Caco-2 (cell line): ENCODE results near the gene ZNRF3. TPM values are rescaled to one million over a fixed set of nuclear protein-coding genes. Genes with fewer than 3 reads are reported as not detected.
A peak's percentile ranks its signal among the peaks of the same experiment; 100 is the strongest.

Experiments used
- BruUV-seq: library from RNA; stranded (reverse); fragments of 400-500 nt; replicated peaks from 2 replicates; lab custom pipeline; 2021; lab: Mats Ljungman, UMichigan
- CTCF ChIA-PET: fragments of 300-600 bp; sonication (Branson Sonifier 250); formaldehyde crosslinking; loops from one replicate; lab custom pipeline; 2022; ENCODE audit warnings: antibody characterized with exemption; lab: Charles Lee
- POLR2A ChIA-PET: fragments of 300-600 bp; sonication (Branson Sonifier 250); formaldehyde crosslinking; loops from one replicate; lab custom pipeline; 2022; ENCODE audit warnings: antibody characterized with exemption; lab: Charles Lee
- DNase-seq, 2 experiments: peaks; one replicate each; pipeline versions ENCODE4 v3.0.0 to v3.0.0-alpha.2; 2020 to 2022
- H3K27me3 ChIP-seq: replicated peaks from 2 replicates; pipeline ENCODE4 v1.6.0; 2011; ENCODE audit warnings: low read length; ENCODE audit not compliant: control insufficient read depth, insufficient read depth
- H3K36me3 ChIP-seq: 2 replicates; pipeline ENCODE4 v1.5.1; 2011; ENCODE audit warnings: low read length; ENCODE audit not compliant: control insufficient read depth, insufficient read depth
- H3K4me1 ChIP-seq: fragments of 250-450 bp; sonication (Bioruptor Pico); 2 replicates; pipeline ENCODE4 v1.5.1; 2020; ENCODE audit warnings: mild to moderate bottlenecking
- H3K4me3 ChIP-seq: 2 replicates; pipeline ENCODE4 v1.5.1; 2011; ENCODE audit warnings: low read depth, mild to moderate bottlenecking, control low read depth, low read length
- H3K9me3 ChIP-seq: fragments of 250-450 bp; sonication (Bioruptor Pico); 2 replicates; pipeline ENCODE4 v1.5.1; 2020; ENCODE audit warnings: mild to moderate bottlenecking, moderate library complexity
- H3K27ac Mint-ChIP-seq: one replicate; pipeline ENCODE4 v1.8.0; 2022; ENCODE audit warnings: mixed read lengths; ENCODE audit not compliant: unreplicated experiment
- H3K27me3 Mint-ChIP-seq: one replicate; pipeline ENCODE4 v1.8.0; 2022; ENCODE audit warnings: mixed read lengths; ENCODE audit not compliant: insufficient read depth, unreplicated experiment
- H3K36me3 Mint-ChIP-seq: one replicate; pipeline ENCODE4 v1.8.0; 2022; ENCODE audit warnings: mild to moderate bottlenecking, mixed read lengths; ENCODE audit not compliant: insufficient read depth, unreplicated experiment
- H3K4me1 Mint-ChIP-seq: one replicate; pipeline ENCODE4 v1.8.0; 2022; ENCODE audit warnings: low read depth, mixed read lengths; ENCODE audit not compliant: unreplicated experiment
- H3K4me3 Mint-ChIP-seq: one replicate; pipeline ENCODE4 v1.8.0; 2022; ENCODE audit warnings: mild to moderate bottlenecking, moderate library complexity, mixed read lengths; ENCODE audit not compliant: unreplicated experiment
- H3K9me3 Mint-ChIP-seq: one replicate; pipeline ENCODE4 v1.8.0; 2022; ENCODE audit warnings: mixed read lengths; ENCODE audit not compliant: unreplicated experiment
- intact Hi-C: fragments of 100-400 bp; cut with micrococcal nuclease; formaldehyde crosslinking; loops from one replicate; pipeline ENCODE4 v1.10.0; 2022; ENCODE audit not compliant: unreplicated experiment
- total RNA-seq: library from RNA; stranded (reverse); gene quantifications from 2 replicates; pipeline ENCODE4 v1.2.3, GENCODE V29; 2022
- TF ChIP-seq, protein P1 (sequence below), 2 experiments: fragments of 200-600 bp in 1 of 2; IDR thresholded peaks; 1 replicate in 1 of 2; 2 replicates in 1 of 2; pipeline versions ENCODE4 v1.5.1 to v1.8.0; 2011 to 2022; ENCODE audit warnings: antibody characterized with exemption in 1 of 2, control low read depth in 1 of 2, inconsistent platforms in 1 of 2, low read depth in 1 of 2, low read length in 1 of 2, mild to moderate bottlenecking in 1 of 2, moderate library complexity in 1 of 2; ENCODE audit not compliant: insufficient read depth in 1 of 2, severe bottlenecking in 1 of 2, unreplicated experiment in 1 of 2

Gene ZNRF3
- total RNA-seq, 1 experiment from 2014 or later, result 41.1 TPM

DNA sequence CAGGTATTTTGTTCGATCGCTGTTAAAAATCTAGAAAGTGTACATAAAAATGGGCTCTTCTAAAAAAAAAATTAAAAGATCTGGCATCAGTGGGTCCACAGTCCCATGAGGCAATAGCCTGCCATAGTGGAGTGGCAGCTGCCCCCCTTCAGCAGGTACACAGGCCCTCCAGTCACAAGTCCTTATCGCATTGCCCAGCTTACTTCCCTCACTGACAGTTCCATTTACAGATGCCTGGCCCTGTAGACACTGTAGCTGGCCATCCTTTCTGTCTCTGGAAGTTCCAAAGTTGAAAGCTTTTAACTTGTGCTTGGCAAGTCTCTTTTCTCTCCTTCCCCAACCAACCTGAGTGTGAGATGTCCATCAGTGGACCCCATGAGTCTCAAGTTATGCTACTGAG, 11.4 kb downstream of the ZNRF3 start:
- Histone ChIP-seq H3K36me3 (no peaks in the 10 kb centered on the region; the same call in 1 of the 2 replicates), H3K9me3 (no peaks in the 10 kb centered on the region), H3K27me3 (no peaks in the 10 kb centered on the region), H3K4me1 (peaks cover 36% of the 10 kb centered on the region), H3K4me3 (no peak overlapping the region)
- peaks cover 42% of the 10 kb centered on the region for H3K36me3 Mint-ChIP-seq
- no peak for DNase-seq
- no peaks in the 10 kb centered on the region for H3K9me3 Mint-ChIP-seq
- TF ChIP-seq, protein P1, sequence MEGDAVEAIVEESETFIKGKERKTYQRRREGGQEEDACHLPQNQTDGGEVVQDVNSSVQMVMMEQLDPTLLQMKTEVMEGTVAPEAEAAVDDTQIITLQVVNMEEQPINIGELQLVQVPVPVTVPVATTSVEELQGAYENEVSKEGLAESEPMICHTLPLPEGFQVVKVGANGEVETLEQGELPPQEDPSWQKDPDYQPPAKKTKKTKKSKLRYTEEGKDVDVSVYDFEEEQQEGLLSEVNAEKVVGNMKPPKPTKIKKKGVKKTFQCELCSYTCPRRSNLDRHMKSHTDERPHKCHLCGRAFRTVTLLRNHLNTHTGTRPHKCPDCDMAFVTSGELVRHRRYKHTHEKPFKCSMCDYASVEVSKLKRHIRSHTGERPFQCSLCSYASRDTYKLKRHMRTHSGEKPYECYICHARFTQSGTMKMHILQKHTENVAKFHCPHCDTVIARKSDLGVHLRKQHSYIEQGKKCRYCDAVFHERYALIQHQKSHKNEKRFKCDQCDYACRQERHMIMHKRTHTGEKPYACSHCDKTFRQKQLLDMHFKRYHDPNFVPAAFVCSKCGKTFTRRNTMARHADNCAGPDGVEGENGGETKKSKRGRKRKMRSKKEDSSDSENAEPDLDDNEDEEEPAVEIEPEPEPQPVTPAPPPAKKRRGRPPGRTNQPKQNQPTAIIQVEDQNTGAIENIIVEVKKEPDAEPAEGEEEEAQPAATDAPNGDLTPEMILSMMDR (IDR thresholded peaks at IDR 0.05; ENCODE audit: insufficient read depth in 1 of 2, low read depth in 1 of 2, low read length in 1 of 2, severe bottlenecking in 1 of 2, unreplicated experiment in 1 of 2), result no peak
- H3K4me1 Mint-ChIP-seq, result peaks cover 42% of the 10 kb centered on the region
- no TSS peak for BruUV-seq
- intact Hi-C loops, result no loop called here
- CTCF ChIA-PET, result no interaction called here
- POLR2A ChIA-PET, result interaction anchor here (0.6 kb wide), 1 partner anchor 9 kb away, joined by 11 read pairs; no protein-coding TSS in a partner anchor
- H3K27me3 Mint-ChIP-seq, result no peaks in the 10 kb centered on the region
- H3K27ac Mint-ChIP-seq, result peak overlapping the region; percentile 32
- H3K4me3 Mint-ChIP-seq, result no peak overlapping the region

GRCh38 chr22:28896611-28897010, 13.2 kb downstream of the ZNRF3 start:
- peaks cover 28% of the 10 kb centered on the region for H3K4me1 ChIP-seq
- POLR2A ChIA-PET, result no interaction called here
- Mint-ChIP-seq H3K4me1 (peaks cover 37% of the 10 kb centered on the region), H3K9me3 (no peaks in the 10 kb centered on the region), H3K27me3 (no peaks in the 10 kb centered on the region), H3K36me3 (peaks cover 43% of the 10 kb centered on the region), H3K27ac (peak overlapping the region; percentile 11), H3K4me3 (no peak overlapping the region)
- no TSS peak for BruUV-seq
- H3K9me3 ChIP-seq, result no peaks in the 10 kb centered on the region
- no peaks in the 10 kb centered on the region; the same call in 1 of the 2 replicates for H3K36me3 ChIP-seq
- DNase-seq, result no peak
- CTCF ChIA-PET, result interaction anchor here (0.6 to 1.6 kb wide), 3 partner anchors 11 to 56 kb away, joined by 3 to 6 read pairs (median 5); no protein-coding TSS in a partner anchor
- TF ChIP-seq, protein P1 (IDR thresholded peaks at IDR 0.05; ENCODE audit: insufficient read depth in 1 of 2, low read depth in 1 of 2, low read length in 1 of 2, severe bottlenecking in 1 of 2, unreplicated experiment in 1 of 2), result no peak
- intact Hi-C loops, result no loop called here
- no peaks in the 10 kb centered on the region for H3K27me3 ChIP-seq
- no peak overlapping the region for H3K4me3 ChIP-seq

- TF ChIP-seq, protein P1 (IDR thresholded peaks at IDR 0.05; ENCODE audit: insufficient read depth in 1 of 2, low read depth in 1 of 2, low read length in 1 of 2, severe bottlenecking in 1 of 2, unreplicated experiment in 1 of 2), result no peak
- intact Hi-C loops, result no loop called here
- no peak for DNase-seq
- ChIA-PET CTCF (interaction anchor here (0.5 kb wide), 1 partner anchor 216 kb away, joined by 3 read pairs; no protein-coding TSS in a partner anchor), POLR2A (no interaction called here)
- Mint-ChIP-seq H3K4me3 (no peak overlapping the region), H3K27ac (no peak overlapping the region), H3K4me1 (peaks cover 32% of the 10 kb centered on the region), H3K36me3 (peaks cover 41% of the 10 kb centered on the region), H3K9me3 (no peaks in the 10 kb centered on the region), H3K27me3 (no peaks in the 10 kb centered on the region)
- H3K36me3 ChIP-seq, result no peaks in the 10 kb centered on the region; the same call in 1 of the 2 replicates
- H3K4me1 ChIP-seq, result peaks cover 25% of the 10 kb centered on the region
- no peak overlapping the region for H3K4me3 ChIP-seq
- H3K27me3 ChIP-seq, result no peaks in the 10 kb centered on the region
- BruUV-seq, result no TSS peak
- no peaks in the 10 kb centered on the region for H3K9me3 ChIP-seq
Observed at GRCh38 chr22:28898233-28898629, 14.9 kb downstream of the ZNRF3 start.
